ENCODE data around the gene IGF1R.
A peak's percentile ranks its signal among the peaks of the same experiment; 100 is the strongest.

IGF1R gene

GRCh38 chr15:98671060-98672008 is 23.0 kb downstream of the IGF1R start:
- no peak for DNase-seq (ENCODE audit: low spot score)
- FAIRE-seq = no peak

- DNase-seq (ENCODE audit: low spot score) (no peak), FAIRE-seq (no peak)
These were observed 24.8 kb downstream of the IGF1R start for GRCh38 chr15:98673133-98673532.

GRCh38 chr15:98674336-98674735 is 26.0 kb downstream of the IGF1R start:
- FAIRE-seq (no peak), DNase-seq (ENCODE audit: low spot score) (no peak)

- DNase-seq (ENCODE audit: low spot score) (peak; percentile 21), FAIRE-seq (peak; percentile 59)
These were observed 28.4 kb downstream of the IGF1R start for GRCh38 chr15:98676586-98677270.

- FAIRE-seq = no peak
These were observed 29.2 kb downstream of the IGF1R start for GRCh38 chr15:98677345-98678059.

GRCh38 chr15:98678484-98678883 is 30.1 kb downstream of the IGF1R start:
- FAIRE-seq (no peak), DNase-seq (ENCODE audit: low spot score) (no peak)

More at GRCh38 chr15:98677345-98678059, 29.2 kb downstream of the IGF1R start:
- DNase-seq (ENCODE audit: low spot score) = no peak

GRCh38 chr15:98681061-98681460 is 32.7 kb downstream of the IGF1R start:
- DNase-seq (ENCODE audit: low spot score) (no peak), FAIRE-seq (no peak)

GRCh38 chr15:98682992-98683701 is 34.8 kb downstream of the IGF1R start:
- DNase-seq (ENCODE audit: low spot score) (no peak), FAIRE-seq (no peak)

DNA sequence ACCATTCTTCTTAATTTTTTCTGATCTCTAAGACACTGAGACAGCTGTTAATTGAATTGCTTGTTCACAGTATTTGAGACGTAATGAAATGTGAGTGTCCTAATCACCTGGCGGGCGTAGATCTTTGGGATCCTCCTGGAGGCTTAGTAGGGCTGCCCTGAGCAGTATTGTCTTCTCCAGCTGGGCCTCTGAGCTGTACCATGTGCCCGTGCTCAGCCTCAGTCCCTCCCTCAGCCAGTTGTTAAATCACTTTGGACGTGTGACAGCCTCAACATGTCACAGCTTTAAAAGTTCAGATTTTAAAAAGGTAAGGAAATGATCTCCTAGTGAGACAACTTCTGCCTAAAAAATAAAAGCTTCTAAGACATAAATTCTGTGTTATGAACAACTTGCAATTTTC is 35.5 kb downstream of the IGF1R start:
- DNase-seq (ENCODE audit: low spot score) (no peak), FAIRE-seq (no peak)

- DNase-seq (ENCODE audit: low spot score) = peak; percentile 11
- FAIRE-seq = peak; percentile 52
These were observed 36.1 kb downstream of the IGF1R start for GRCh38 chr15:98684436-98684835.

DNA sequence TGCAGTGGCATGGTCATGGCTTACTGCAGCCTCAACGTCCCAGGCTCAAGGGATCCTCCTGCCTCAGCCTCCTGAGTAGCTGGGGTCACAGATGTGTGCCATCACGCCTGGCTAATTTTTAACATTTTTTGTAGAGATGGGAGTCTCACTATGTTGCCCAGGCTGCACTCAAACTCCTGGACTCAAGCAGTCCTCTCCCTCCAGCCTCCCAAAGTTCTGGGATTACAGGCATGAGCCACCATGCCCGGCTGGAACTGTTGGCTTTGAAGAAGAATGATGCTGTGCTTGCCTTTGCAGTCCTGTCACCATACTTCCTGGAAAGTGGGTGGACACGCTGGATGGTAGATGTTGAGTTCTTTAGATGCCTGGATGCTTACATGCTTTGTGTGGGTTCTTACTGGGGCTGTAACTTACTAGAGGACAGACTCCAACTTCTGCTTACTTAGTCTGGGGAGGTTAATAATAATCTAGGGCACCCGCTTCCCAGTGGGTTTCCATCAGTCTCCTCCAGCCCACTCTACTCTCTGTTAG is 36.7 kb downstream of the IGF1R start:
- peak; percentile 36 for DNase-seq (ENCODE audit: low spot score)
- no peak for FAIRE-seq

- no peak for DNase-seq (ENCODE audit: low spot score)
- no peak for FAIRE-seq
These were observed 38.6 kb downstream of the IGF1R start for GRCh38 chr15:98686983-98687382.

DNA sequence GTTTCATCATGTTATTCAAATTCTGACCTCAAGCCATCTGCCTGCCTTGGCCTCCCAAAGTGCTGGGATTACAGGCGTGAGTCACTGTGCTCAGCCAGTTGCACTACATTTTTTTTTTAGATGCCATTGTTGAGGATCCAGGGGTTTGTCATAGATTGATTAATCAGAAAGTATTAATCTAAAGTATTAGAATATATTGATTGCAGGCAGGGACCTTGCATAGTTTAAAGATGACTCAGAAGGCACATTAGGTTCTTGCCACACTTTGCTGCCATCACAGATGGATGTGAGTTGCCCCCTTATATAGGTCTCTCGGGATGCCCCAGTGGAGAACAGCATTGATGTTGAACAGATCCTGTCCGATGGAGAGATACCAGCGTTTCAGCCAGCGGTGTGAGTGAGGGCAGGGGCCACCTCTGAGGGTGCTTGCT is 41.1 kb downstream of the IGF1R start:
- peak; percentile 70 for FAIRE-seq
- peak; percentile 22 for DNase-seq (ENCODE audit: low spot score)

DNA sequence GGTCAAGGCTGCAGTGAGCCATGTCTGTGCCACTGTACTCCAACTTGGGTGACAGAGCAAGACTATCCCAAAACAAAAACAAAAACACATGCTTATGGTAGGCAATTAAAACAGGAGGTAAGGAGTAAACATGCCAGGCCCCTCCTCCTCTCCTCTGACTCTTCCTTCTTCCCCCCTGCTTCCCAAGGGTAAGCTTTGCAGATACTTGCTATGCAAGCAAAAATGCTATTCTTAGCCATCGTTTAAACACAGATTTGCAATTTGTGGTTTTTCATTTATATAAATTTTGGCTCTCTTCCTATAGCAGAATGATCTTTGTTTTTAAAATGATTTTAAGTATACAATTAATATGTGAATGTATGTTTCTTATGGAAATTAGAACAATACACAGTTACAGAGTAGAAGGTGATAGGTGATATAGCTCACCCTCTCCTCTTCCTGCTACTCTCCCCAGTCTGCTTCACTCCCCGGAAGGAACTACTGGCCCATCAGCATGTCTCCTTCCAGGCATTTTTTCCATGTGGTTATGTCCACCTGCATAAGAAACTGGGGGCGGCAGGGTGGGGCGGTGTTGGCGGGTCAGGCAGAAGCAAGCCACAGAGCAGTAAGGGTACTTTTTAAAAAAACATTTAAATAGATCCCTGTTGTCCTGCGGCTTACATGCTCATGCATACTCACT is 42.1 kb downstream of the IGF1R start:
- DNase-seq (ENCODE audit: low spot score) (no peak), FAIRE-seq (no peak)

DNA sequence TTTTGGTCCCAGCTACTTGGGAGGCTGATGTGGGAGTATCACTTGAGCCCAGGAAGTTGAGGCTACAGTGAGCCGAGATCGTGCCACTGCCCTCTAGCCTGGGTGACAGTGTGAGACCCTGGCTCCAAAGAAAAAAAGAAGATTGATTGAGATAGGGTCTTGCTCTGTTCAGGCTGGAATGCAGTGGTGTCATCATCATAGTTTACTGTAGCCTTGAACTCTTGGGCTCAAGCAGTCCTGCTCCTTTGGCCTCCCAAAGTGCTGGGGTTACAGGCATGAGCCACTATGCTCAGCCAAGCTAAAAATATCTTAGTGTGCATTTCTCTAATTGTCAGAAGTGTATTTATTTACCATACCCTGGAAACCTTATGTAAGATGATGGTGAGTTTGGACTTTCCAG is 43.9 kb downstream of the IGF1R start:
- DNase-seq (ENCODE audit: low spot score) (no peak), FAIRE-seq (no peak)

- FAIRE-seq (no peak), DNase-seq (ENCODE audit: low spot score) (no peak)
These were observed 45.8 kb downstream of the IGF1R start for GRCh38 chr15:98694161-98694560.

DNA sequence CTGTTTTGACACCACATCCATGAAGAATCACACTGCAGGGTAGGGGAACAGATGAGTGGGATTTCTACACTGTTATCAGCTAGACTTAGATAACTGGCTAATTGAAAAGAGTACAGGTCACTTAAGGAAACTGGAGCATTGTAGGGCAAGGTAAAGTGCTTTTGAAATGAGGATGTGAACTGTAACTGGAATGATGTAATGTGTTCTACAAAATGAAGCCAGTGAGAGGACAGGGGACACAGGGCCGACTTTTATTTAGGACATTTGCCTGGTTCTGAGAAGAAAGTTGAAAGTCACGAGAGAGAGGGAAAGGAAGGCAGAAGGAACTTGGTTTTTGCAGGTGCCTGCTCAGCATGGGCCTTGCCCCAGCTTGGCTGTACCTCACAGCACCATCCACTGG is 50.5 kb downstream of the IGF1R start:
- DNase-seq (ENCODE audit: low spot score) (no peak), FAIRE-seq (no peak)

GRCh38 chr15:98699591-98700424 is 51.5 kb downstream of the IGF1R start:
- FAIRE-seq (no peak), DNase-seq (ENCODE audit: low spot score) (no peak)

DNA sequence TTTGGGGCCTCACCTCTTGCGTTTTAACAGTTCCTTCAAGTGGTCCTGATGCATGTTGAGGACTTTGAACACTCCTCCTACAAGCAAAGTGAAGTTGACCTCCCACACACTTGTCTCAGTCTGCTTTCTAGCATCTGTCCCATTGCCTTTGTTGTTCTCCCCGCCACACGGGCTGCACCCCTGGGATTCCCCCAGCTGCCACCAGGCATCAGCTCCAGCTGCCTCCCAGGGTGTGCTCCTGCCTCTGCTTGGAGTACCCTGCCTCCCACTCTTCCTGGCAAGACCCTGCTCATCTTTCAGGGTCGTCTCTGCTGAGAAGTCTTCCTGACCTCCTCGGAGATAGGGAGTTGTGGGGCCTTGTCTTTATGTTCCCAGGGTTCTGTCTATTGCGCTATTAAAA is 52.2 kb downstream of the IGF1R start:
- FAIRE-seq = no peak
- DNase-seq (ENCODE audit: low spot score) = no peak

All from RCC 7860 (cell line).